GM12801 (cell line): ENCODE measurements around the gene DNER.

Experiments
- TF ChIP-seq, protein P1 (sequence below): IDR thresholded peaks from one replicate; pipeline ENCODE4 v1.5.1; 2011; ENCODE audit warnings: control low read depth; ENCODE audit not compliant: insufficient read length; ENCODE audit errors: extremely low read depth

The DNER gene

DNA sequence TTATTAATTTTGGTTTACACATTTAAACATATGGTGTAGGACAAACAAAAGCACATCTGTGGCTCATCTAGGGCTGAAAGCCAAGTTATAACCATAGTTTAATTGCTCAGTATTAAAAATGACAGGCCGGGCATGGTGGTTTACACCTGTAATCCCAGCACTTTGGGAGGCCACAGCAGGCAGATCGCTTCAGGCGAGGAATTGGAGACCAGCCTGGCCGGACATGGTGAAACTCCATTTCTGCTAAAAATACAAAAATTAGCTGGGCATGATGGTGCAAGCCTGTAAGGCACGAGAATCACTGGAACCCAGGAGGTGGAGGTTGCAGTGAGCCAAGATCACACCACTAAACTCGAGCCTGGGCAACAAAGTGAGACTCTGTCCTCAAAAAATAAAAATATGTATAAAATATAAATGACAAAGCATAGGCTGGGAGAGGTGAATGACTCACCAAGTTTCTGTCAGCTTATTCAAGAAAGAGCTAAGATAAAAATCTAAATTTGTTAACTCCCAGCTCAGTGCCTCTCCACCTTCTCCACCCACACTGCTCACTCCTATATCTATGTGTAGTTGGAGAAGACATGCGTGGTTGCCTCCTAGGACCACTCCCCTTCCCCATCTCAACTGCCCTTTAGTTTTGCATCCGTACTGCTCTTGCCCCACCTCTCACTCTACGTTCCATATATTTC lies 364.1 kb downstream of the DNER start:
- TF ChIP-seq, protein P1, sequence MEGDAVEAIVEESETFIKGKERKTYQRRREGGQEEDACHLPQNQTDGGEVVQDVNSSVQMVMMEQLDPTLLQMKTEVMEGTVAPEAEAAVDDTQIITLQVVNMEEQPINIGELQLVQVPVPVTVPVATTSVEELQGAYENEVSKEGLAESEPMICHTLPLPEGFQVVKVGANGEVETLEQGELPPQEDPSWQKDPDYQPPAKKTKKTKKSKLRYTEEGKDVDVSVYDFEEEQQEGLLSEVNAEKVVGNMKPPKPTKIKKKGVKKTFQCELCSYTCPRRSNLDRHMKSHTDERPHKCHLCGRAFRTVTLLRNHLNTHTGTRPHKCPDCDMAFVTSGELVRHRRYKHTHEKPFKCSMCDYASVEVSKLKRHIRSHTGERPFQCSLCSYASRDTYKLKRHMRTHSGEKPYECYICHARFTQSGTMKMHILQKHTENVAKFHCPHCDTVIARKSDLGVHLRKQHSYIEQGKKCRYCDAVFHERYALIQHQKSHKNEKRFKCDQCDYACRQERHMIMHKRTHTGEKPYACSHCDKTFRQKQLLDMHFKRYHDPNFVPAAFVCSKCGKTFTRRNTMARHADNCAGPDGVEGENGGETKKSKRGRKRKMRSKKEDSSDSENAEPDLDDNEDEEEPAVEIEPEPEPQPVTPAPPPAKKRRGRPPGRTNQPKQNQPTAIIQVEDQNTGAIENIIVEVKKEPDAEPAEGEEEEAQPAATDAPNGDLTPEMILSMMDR, result no peak

GRCh38 chr2:229348128-229348527 lies 366.2 kb downstream of the DNER start:
- TF ChIP-seq, protein P1, result no peak

GRCh38 chr2:229346816-229347540 lies 367.4 kb downstream of the DNER start:
- TF ChIP-seq, protein P1, result no peak

- TF ChIP-seq, protein P1, result no peak
These were observed 369.4 kb downstream of the DNER start for GRCh38 chr2:229344955-229345354.

GRCh38 chr2:229344151-229344551 lies 370.2 kb downstream of the DNER start:
- TF ChIP-seq, protein P1, result no peak

DNA sequence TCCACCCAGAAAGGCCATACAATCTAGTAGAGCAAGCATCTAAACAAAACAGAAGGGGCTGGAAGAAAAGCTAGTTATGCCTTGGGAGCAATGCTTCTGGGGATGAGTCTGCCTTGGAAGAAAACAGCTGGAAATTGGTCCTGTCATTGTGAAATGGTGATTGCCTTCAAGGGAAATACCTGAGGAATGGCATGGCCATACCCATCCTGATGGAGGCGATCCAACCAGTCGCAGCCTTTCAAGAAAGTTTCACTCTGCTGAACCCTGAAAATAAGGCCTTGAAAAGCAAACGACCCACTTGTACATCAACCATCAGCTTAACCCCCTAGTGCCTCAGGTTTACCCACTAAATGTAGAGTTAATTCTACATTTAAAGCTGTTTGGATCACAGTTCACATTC lies 370.7 kb downstream of the DNER start:
- TF ChIP-seq, protein P1, result no peak

DNA sequence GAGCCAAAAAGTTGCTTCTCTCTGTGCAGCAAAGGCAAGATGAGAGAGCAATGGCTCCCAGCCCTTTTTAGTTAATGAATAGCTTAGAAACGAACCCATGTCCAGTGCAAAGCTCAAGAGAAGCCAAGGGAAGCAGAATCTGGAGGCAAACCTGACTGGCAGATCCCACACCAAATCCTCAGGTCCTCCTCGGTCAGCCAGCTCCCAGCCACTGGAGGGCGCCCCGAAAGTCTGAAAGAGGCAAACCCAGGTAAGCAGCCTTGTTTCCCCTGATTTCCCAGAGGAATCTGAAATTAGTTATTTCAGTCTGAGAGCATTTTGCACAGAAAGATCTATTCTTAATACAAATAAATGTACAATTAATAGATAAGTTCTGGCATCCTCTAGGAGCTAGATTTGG lies 372.0 kb downstream of the DNER start:
- TF ChIP-seq, protein P1, result no peak
